Lower leg skin (tissue), 3 donors: ENCODE data around the gene LSR.

ENCODE experiments used
- POLR2A ChIP-seq, 2 donors: fragments of 450-650 bp; IDR thresholded peaks; one replicate each; pipeline ENCODE4 v1.6.1; 2016 to 2017; ENCODE audit warnings: antibody characterized with exemption in 2 of 2, mild to moderate bottlenecking in 1 of 2, moderate library complexity in 1 of 2
- TF ChIP-seq, protein P1 (sequence below), 3 donors: fragments of 450-650 bp; IDR thresholded peaks; one replicate each; pipeline ENCODE4 v1.5.1; 2016; ENCODE audit warnings: antibody characterized with exemption in 3 of 3, mild to moderate bottlenecking in 3 of 3, moderate library complexity in 2 of 3

DNA sequence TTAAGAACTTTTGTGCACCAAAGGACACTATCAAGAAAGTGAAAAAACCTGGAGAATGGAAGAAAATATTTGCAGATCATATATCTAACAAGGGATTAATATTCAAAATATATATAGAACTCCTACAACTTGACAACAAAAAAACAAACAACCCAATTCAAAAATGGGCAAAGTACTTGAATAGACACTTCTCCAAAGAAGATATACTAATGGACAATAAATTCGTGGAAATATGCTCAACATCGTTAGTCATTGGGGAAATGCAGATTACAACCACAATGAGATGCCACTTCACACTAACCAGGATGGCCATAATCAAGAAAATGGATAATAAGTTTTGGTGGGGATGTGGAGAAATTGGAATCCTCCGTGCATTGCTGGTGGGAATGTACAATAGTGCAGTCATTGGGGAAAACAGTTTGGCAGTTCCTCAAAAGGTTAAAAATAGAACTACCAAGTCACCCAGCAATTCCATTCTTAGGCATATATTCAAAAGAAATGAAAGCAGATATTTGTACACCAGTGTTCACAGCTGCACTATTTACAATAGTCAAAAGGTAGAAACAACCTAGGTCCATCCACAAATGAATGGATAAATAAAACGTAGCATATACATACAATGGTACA lies 2.2 kb upstream of the LSR start:
- TF ChIP-seq POLR2A (IDR thresholded peaks at IDR 0.05): no peak
- TF ChIP-seq, protein P1, sequence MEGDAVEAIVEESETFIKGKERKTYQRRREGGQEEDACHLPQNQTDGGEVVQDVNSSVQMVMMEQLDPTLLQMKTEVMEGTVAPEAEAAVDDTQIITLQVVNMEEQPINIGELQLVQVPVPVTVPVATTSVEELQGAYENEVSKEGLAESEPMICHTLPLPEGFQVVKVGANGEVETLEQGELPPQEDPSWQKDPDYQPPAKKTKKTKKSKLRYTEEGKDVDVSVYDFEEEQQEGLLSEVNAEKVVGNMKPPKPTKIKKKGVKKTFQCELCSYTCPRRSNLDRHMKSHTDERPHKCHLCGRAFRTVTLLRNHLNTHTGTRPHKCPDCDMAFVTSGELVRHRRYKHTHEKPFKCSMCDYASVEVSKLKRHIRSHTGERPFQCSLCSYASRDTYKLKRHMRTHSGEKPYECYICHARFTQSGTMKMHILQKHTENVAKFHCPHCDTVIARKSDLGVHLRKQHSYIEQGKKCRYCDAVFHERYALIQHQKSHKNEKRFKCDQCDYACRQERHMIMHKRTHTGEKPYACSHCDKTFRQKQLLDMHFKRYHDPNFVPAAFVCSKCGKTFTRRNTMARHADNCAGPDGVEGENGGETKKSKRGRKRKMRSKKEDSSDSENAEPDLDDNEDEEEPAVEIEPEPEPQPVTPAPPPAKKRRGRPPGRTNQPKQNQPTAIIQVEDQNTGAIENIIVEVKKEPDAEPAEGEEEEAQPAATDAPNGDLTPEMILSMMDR (IDR thresholded peaks at IDR 0.05): no peak
